ENCODE data around the gene TMEM80. TPM values are rescaled to one million over a fixed set of nuclear protein-coding genes. Genes with fewer than 3 reads are reported as not detected.

The TMEM80 gene
- total RNA-seq, 1 donor from 2014 or later, result 7.8 TPM

DNA sequence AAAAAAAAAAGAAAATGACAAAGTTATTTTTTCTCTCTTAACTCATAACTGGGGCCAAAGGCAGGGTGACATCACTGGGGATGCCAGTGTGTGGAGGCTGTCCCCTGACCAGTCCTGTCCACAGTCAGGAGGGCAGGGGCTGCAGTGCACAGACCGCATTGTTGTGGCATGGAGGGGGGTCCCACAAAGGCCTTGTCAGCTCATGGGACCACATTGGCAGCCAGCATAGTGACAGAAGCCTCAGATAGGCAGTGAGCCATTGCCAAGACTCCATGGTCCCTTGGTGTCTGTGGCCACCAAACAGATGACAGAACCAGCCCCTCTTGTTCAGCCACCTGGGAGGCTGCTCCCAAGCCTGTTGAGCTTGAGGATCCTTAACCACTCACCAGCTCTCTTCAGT lies 4.1 kb downstream of the TMEM80 start:
- DNase-seq, result no peak

DNA sequence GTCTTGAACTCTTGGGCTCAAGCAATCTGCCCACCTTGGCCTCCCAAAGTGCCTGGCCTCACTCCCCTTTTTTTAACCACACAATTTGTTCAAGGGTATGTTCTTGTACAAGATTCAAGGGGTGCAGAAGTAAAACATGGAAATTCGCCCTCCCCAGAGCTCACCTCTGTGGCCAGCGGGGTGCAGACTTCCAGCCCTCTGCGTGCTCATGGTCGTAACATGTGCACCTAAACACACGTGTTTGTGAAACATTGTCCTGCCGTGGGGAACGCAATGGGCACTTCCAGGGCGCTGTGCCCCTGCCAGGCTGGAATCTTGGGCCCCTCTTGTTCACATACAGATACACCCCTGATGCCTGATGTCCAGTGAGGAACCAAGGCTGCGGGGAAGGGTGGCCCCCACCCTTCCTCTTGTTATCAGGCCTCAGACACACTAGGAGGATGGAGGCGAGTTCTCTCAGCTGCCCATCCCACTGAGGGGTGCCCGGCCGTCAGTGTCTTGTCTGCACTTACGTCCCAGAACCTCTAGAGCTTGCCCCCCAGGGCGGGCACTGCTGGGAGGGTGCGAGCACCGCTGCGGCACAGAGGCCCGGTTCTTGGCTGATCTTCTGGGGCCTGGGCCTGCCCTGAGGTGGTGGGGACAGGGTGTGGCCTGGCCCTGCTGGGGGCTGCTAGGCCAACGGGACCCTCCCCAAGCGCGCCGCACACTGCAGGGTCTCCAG lies 6.3 kb downstream of the TMEM80 start:
- DNase-seq, result no peak

DNA sequence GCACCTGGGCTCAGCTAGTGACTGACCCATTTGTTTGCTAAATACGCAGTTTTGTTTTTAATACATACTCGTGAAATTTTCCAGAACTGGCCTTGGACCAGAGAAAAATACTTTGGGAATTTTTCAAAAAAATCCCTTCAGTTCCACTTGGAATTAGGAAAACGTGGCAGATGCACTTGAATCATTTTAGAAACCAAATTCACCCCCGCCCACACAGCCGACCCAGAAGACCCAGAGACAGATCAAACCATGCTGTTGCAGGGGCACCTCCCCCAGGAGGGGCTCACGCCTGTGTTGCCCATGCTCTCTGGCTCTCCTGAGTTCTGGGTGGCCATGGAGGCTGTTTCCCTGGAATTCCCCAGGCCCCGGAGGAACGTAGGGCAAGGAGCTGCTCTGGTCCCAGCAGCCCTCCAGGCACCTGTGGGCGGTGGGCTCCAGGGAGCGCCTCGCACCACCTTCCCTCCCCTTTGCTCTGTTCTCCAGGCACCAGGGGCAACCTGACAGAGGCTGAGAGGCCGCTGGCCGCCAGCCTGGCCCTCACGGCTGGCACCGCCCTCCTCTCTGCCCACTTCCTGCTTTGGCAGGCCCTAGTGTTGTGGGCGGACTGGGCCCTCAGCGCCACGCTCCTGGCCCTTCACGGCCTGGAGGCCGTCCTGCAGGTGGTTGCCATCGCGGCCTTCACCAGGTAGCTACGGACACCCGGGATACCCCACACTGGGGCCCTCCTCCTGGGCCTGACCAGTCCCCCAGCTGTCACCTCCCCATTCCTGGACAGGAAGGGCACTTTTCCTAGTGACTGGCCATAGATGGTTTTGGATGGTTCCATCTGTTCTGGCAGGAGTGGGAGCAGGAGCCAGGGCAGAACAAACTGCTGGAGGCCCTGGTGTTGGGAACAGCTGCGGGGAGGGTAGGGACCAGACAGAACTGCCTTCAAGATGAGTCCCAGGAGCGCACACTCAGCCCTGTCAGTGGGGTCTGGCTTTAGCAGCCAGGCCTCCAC lies 7.1 kb downstream of the TMEM80 start:
- DNase-seq, result no peak

DNA sequence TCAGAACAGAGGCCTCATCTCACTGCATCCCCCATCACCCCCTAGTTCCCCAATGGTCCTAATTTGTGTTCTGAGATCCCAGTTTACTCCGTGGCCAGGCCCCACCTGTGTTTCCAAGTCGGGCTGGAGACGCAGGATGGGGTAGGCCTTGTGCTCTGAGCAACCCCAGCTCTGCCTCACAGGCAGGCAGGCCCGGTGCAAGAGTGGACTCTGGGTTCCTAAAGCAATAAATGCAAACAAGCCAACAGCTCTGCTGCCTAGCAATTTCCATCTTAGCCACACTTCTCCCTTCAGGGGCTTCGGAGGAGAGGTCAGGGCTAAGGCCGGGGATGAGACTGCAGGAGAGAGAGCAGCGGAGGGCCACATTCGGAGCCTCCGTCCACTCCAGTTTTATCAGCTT lies 7.9 kb downstream of the TMEM80 start:
- no peak for DNase-seq

DNA sequence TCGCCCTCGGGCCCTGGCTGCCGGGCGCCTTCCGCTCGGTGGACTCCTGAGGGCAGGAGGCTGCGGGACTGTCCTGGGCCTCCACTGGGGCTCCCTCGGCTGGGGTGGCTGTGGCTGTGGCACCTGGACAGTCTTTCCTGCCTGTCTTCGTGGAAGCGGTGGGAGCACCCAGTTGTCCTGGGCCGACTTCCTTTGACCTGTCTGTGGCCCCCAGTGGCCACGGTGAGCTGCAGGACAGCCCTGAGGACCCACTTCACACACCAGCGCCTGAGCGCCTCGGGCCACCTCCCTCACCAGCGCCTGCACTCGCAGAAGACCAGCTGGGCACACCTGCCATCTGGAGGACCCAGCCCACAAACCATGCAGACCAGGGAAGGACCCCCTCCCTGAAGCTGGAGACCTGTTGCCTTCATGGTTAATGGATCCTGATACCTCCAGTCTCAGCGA lies 8.6 kb downstream of the TMEM80 start:
- DNase-seq, result no peak

DNA sequence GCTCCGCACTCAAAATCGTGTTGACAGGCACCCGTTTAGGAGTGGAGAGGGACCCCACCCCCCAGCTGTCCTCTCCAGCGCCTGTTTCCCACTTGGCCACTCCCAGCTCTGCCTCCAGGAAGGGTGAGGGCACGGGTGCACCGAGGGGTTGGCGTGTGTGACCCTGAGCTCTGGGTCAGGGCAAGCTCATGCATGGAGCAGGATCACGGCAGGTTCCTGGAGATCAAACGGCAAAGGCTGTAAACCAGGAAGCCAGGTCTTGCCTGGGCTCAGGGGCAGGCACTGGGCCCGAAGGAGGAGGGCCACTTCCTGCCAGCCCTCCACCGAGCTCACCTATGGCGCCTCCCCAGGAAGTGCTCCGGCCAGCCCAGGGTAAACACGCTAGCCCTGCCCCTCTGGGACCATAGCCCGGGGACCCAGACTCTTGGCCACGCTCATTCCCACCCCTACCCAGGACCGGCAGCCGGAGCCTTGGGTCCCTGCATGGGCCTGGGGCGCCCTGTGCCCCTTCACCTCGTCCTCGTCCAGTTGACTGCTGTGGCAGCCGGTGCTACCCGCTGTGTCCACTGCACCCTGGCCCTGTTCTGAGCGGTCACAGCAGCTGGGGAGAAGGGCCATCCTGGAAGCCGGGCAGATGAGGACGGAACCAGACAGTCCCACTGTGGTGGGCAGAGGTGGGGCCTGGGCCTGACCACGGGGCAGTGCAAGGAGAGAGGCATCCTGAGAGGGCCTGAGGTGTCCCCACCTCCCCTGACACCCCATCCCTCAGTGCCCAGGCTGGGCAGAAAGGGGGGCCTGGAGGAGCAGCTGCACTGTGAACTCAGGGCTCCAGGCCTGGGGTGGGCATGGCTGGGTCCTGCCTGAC lies 9.4 kb downstream of the TMEM80 start:
- no peak for DNase-seq

DNA sequence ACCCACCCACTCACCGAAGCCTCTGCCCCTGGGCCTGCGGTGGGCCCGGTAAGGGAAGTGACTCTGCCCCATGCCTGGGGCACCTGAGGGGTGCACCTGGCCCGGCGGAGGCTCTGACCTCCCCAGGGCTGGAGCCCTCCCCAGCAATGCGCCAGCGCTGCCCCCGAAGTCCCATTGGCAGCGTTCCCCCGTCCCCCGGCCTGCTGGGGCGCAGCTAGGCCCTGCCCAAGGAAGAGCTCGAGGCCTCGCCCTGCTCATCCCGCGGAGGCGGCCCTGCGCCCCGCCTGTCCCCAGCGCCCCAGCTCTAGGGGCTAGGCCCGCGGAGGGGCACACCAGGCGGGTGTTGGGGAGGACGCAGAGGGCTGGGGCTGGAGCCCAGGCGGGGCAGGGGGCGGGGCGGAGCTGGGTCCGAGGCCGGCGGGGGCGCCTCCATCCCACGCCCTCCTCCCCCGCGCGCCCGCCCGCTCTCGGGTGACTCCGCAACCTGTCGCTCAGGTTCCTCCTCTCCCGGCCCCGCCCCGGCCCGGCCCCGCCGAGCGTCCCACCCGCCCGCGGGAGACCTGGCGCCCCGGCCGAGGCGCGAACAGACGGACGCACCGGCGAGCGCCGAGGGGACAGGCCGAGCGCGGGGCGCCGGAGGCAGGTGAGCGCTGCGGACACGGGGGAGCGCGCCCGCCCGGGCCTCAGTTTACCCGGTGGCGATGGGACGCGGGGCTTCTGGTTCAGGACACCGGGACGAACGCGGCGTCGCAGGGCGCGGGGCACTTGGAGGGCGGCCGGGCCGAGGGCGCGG lies 10.2 kb downstream of the TMEM80 start, which contains the start of gene EPS8L2:
Gene EPS8L2 (plus strand): TSS at position 586 of the 793 bp plus-strand sequence. CDS start 3,177 bp downstream, outside the sequence.
- no peak for DNase-seq

DNA sequence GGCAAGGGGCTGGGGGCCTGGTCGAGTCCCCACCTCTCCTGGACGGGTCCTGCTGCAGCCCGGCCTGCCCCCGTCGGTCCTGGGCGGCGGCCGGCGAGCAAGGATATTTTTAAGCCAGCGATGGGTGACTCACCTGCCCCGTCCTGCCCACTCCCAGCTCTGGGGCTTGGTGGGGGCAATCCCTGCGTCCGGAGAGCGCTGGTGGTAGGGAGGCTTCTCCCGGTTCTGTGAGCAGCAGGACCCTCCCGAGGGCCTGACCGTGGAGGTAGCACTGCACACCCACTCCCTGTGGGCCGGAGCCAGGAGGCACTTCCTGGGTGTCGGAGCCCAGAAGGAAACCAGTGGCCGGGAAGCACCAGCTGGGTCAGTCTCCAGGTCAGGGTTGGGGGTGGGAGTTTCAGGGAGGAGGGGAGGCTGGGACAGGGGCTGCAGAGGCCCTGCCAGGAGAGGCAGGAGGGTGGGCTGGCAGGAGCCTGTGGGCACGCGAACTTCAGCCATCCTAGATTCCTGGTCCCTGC lies 10.9 kb downstream of the TMEM80 start:
- no peak for DNase-seq

DNA sequence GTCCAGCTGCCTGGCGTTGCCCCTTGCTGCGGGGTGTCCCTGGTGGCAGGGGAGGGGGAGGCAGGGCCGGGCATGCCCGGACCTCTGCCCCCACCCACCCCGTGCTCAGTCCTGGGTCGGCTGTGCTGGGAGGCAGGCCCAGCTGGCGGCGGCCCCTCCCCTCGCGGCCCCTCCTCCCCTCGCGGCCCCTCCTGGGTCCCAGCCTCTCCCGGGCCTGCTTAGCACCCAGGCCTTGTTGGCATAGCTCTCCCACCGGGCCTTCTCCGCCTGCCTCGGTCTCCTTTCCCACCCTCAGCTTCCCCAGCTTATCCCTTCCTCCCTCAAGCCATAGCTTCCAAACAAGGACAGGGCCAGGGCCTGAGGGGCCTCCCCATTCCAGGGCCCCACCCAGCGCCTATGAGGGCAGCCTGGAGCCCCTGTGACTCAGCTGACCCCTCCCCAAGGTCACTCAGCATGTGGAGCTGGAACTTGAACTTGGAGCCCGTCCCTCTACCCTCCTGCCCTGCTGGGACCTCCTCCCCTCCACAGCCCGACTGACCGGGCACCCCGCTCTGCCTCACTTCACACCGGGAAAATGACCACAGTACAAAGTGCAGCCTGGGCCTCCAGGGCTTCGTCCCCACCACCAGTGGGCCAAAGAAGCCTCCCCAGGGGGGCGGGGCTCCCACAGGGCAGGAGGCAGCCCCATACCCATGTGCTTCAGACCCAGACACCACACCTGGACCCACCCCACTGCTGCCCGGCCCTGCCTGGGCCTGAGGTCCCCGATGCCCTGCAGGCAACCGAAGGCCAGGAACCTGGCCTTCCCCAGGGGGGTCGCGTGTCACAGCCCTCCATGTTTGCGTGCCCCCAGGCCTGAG lies 11.6 kb downstream of the TMEM80 start:
- no peak for DNase-seq

DNA sequence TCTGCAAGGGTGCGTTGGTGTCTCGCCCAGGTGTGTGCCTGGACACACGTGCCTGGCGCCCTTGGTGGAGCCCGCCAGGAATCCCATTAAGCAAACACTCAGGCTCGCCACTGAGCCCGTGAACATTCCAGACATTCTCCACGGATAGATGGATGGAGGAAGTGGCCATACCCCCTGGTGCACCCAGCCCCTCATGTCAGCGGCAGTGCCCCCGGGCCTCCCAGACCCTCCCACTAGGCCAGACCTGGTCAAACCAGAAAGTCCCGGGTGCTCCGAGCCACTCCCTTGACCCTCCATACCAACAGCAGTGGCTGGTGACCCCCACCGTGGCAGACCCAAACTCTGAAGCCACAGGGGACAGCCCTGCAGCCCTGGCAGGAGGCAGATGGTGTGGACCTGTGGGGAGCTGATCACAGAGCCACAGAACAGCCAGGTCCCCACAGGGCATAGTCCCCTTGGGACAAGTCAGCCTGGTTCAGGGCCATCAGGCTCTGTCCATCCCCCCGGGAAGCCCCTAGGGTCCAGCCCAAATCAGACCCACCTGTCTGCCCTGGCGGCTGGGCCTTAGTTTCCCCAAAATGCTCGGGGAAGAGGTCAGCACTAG lies 12.3 kb downstream of the TMEM80 start:
- no peak for DNase-seq

DNA sequence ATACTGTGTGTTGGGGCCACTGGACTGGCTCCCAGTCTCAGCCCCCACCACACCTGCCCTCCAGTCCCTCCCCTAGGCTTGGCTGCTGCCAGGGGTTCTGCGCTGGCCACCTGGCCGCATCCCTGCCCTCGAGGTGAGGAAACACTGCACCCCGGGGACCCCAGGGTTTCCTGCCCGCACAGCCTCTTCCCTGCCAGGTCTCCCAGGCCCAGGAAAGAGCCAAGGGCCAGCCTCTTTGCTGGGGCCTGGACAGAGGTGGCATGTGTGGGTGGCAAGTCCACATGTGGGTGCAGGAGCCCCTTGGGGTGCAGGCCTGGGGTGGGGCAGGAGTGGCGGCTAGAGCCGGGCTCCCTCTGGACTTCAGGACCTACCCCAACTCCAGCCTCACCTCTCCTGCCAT lies 12.9 kb downstream of the TMEM80 start:
- DNase-seq, result no peak

DNA sequence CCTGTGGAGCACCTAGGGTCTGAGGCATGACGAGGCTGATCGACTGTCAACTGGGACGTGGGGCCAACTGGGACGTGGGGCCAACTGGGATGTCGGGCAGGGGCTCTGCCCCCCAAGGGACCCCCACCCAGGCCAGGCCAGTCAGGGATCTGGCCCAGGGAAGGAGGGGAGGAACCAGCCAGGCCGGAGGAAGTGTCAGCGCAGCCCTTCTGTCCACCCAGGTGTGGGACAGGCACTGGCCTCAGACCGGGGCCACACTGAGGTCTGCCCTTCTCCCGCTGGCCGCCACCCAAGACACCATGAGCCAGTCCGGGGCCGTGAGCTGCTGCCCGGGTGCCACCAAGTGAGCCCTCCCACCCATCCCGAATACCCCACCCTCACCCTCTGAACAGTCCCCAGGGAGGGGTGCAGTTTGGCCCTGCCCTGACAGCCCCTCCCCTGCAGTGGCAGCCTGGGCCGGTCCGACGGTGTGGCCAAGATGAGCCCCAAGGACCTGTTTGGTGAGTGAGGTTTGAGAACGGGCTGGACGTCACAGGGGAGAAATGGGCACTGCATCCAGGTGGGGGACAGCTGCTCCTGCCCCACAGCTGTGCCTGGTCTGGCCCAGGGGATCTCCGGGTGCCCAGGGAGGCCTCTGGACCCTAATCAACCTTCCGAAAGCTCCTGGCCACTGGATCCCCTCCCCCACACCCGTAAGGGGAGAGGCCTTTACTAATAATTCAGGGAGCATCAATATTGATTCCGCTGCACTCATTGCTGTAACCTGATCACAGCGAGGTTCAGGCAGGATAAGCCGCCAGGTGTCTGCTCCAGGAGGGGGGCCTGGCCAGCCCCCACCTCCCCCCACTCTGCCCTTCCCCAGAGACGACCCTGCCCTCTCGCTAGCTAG lies 13.7 kb downstream of the TMEM80 start:
- no peak for DNase-seq

DNA sequence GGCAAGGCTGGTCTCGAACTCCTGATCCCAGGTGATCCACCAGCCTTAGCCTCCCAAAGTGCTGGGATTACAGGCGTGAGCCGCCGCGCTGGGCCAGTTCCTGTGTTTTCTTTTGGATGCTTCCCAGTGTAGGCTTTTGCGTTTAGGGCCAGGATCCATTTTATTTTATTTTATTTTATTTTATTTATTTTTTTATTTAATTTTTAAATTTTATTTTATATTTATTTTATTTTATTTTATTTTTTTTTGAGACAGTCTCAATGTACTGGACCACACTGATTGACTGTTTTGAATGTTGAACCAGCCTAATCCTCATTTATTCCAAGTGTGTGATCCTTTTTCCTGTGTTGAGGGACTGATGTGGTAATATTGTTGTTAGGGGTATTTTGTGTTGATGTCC lies 18.8 kb downstream of the TMEM80 start:
- DNase-seq, result no peak

DNA sequence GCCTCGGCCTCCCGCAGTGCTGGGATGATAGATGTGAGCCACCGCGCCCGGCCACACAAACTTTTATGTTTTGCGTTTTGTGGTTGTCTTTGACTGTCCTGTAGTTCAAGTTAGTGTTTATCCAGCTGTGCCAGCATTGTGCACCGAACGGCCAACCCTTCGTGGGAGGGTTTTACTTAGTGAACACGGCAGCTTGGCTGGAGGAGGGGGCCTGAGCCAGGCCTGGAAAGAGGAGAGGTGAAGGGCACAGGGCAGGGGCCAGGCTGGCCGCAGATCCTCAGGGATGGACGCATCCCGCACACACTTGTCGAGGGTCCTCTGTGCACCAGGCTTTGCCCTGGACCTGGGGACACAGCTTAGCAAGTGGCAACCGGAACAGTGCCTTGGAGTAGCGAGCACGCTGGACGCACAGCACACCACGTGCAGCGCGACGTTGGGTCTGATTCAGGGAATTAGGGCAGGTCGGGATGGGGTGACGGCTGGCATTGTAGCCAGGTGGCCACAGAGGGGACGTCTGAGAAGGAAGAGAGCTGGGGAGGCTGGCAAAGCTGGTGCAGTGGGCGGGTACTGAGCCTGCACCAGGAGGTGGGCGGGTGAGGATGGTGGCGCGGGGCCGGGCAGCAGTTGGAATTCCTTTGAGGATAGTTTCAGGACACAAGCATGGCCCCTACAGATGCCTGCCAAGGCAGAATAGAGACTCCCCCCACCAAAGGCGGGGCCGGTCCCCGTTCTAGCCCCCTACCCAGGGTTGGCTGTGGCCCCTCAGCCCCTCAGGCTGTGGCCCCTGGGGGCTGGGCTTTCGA lies 23.8 kb downstream of the TMEM80 start:
- no peak for DNase-seq

DNA sequence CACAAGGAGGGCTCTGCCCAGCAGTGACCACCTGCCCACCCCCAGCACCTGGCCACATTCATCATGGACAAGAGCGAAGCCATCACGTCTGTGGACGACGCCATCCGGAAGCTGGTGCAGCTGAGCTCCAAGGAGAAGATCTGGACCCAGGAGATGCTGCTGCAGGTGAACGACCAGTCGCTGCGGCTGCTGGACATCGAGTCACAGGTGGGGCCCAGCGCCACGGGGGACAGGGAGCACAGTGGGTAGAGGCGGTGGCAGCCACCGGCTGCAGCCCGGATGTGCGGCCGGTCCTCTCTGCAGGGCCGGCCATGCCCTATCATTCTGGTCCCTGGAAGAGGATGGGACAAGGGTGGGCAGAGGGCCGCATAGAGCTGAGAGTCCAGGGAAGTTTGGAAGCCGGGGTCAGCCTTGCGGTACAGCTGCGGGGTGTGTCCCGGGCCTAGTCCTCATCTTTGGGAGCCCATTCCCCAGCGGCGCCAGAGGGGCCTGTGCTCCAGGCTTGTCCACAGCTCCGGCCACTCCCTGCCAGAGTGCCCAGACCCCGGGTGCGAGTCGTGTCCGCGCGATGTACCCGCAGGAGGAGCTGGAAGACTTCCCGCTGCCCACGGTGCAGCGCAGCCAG lies 24.5 kb downstream of the TMEM80 start:
- no peak for DNase-seq

DNA sequence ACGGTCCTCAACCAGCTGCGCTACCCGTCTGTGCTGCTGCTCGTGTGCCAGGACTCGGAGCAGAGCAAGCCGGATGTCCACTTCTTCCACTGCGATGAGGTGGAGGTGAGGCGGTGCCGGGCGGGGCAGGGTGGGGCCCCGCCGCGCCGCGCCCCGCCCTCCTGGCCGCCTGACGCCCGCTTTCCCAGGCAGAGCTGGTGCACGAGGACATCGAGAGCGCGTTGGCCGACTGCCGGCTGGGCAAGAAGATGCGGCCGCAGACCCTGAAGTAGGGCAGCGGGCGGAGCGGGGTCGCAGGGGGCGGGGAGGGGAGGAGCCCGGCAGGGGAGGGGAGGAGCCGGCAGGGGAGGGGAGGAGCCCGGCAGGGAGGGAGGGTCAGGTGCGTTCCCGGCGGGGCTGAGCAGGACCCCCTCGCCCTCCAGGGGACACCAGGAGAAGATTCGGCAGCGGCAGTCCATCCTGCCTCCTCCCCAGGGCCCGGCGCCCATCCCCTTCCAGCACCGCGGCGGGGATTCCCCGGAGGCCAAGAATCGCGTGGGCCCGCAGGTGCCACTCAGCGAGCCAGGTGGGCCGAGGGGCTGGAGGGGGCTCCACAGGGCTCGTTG lies 25.1 kb downstream of the TMEM80 start:
- no peak for DNase-seq

DNA sequence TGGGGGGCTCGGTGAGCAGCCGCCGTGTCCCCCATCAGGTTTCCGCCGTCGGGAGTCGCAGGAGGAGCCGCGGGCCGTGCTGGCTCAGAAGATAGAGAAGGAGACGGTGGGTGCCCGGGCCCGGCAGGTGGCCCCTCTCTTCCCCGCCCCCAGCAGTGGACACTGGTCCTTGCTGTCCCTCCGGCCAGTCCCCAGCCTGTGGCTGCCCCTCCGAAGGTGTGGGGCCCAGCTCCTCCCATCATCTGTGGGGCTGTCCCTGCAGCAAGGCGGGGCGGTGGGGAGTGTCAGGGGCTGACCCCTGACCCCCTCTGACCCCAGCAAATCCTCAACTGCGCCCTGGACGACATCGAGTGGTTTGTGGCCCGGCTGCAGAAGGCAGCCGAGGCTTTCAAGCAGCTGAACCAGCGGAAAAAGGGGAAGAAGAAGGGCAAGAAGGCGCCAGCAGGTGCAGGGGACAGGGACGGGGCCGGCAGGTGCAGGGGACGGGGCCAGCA lies 25.7 kb downstream of the TMEM80 start:
- no peak for DNase-seq
